ENCODE data around the gene TTC8.
"Not testable (repeated sequence)": the region's sequence is repeated elsewhere in the genome, so short reads cannot be mapped to it uniquely, and the experiment has no call there.

Gene TTC8

DNA sequence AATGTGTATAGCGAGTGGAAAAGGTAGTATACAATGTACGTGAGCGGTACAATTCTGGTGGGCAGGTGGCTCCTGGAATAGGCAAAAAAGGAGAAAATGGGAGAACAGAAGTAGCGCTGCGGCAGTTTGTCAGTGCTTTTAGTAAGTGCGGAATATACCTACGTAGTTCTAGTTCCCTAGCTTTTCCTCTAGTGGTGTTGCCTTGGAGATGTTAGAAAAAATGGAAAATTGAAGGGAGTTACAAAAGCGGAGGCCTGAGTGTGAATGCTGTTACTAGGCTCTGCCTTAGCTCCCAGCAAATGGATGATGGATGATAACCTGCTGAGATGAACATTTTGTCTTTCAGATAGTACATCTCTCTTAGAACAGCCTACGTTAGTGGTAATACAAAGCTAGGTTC, 1.1 kb downstream of the TTC8 start:
- DNase-seq: no peak

DNA sequence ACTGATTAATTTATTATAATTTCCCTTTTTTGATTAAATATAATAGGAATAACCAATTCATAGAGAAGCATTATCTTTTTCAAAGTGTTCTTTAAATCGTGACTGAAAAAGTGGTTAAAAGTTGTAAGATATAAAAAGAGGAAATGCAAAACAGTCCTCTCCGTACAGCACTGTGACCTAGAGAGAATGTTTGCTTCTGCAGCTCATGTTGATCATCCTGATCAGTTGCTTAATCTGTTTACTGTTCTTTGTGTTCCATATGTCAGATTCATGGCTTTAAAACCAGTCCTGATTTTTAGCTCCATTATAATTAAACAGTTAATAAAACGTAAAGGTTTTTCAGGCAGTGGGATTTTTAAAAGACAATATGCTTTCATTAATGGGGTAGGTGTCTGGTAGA, 4.7 kb downstream of the TTC8 start:
- DNase-seq: no peak

DNA sequence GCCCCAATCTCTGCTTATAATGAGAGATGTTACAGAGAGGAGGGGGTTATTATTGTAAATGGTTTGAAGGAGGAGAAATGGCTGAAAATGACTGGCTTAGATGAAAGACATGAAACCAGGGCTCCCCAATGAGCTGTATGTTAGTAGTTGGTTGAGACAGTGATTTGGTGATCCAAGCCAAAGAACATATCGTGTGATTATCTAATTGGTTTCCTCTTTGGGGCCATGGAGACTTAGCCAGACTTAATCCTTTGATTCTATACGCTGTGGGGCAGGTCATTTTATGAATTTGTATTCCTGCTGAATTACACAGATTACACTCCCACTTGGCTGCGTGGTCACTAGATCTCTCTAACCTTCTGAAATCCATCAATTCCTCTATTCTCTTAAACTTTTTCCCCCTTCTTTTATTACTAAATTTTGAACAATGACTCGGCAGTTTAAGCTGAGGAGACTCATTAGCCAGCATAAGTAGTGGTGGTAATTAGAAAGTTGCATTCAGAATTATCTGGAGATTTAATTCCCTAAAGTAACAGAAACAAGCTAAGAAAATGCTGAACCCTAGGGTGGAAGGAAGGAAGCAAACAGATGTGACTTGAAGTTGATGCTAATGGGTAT, 5.3 kb downstream of the TTC8 start:
- no peak for DNase-seq

DNA sequence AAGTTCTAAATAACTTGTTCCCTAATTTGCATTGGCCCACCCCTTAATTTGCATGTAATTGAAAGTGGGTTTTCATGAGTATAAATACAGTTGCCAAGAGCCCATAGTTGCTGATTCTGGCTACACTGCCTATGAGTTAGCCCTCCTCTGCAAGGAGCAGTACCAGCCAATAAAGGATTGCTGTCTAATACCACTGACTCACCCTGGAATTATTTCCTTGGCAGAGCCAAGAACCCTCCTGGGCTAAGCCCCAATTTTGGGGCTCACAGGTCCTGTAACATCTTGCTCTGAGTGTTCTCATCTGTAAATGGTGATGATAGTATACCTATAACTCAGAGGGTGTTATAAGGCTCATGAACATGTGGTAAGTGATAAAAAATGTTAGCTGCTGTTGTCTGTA, 6.8 kb downstream of the TTC8 start:
- DNase-seq: no peak

DNA sequence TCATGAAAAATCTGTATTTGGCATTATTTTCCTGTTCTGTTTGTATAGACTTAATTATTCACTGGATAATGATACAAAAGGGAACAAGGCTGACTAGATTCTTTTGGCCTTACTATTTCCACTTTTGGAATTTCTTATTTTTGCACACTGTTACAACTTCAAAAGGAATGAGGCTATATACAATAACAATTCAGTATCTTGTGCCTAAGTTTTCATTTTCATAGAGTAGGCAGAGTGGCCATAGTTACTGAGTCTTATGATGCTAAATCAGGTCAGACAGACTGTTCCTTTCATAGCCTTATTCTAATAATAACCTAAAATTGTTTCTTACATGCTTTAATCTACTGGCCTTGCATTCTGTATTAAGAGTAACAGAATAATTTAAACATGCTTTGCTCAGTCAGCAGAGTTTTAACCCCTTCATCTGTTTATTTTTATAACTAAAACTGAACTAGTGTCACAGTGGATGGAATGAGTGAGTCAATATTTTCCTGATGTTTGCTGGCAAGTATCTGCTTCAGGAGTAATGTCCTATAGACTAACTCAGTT, 10.5 kb downstream of the TTC8 start:
- no peak for DNase-seq

DNA sequence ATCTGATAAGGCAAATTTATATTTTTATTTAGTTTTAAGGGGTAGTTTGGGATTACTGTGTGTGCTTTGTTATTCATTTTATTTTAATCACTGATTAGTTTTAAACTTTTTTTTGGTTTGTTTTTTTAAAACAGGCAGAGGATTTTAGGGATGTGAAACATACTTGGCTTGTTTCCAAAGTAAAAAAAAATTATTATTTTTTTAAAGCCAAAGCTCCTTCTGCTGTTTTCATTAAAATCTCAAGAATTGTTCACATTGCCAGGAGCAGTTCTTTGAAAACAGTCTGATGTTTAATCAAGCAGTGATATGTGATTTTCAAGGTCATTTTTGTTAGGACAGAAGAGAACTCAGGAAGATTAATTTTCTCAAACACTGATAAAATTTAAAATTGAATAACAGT, 11.2 kb downstream of the TTC8 start:
- DNase-seq: no peak

DNA sequence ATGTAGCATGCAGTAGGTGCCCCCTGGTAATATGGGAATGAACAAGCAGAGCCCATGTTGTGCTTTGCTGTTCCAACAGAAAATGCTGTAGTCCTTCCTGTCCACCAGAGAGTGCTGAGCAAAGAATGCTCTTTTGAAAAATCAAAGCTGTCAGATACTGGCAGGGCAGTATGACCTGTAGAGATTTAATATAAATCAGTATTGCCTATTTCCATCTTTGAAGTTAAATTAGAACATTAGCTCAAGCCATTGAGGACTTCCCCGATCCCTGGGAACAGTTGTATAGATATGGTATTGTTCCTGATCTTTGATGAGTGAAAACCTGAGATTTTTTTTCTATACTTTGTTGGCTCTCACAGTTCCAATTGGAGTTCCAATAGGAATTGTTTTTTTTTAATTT, 13.0 kb downstream of the TTC8 start:
- DNase-seq: no peak

DNA sequence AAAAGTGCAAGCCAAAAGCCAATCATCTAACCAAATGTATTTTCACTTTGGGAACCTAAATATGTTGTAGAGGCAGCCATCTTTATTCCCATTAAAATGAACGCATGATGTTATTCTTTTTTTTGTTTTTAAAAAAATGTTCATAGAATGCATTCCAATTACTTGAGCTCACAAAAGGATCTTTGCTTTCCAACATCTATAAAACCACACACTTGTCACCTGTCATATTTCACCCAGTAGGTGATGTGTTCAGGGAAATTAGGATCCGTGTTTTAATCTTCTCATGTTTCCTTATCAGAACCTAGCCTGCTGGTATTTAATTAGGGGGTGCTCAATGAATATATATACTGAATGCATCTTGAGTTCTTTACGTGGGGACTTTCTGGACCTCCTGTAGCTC, 13.6 kb downstream of the TTC8 start:
- DNase-seq: no peak

DNA sequence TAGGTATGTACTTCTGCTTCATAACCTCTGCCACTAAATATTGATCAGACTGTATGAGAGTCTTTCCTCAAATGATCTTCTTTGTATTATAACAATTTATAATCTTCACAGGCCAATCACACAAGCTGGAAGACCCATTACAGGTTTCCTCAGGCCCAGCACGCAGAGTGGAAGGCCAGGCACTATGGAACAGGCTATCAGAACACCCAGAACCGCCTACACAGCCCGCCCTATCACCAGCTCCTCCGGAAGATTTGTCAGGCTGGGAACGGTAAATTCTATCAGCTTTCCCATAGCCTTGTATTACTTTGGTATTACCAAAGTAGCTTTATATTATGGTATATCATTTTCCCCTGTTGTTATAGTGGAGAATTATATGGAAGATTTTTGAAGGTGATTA, 16.5 kb downstream of the TTC8 start:
- no peak for DNase-seq

DNA sequence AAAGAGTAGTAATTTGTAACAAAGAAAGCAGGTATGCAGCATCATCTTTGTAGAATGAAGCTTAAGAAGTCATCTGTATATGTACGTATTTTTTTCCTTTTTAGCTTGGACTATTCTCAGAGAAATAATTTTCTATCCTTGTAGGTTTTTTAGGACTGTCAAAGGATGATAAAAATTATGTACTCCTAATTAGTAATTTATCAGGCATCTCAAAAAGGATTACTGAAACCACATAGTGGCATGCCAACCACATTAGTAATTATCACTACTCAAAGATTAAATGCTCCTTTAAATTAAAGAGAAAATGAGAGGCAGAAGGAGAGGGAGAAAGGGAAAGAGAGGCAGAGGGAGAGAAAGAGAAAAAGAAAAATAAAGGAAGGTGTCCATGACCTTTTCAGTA, 17.3 kb downstream of the TTC8 start:
- DNase-seq: no peak

DNA sequence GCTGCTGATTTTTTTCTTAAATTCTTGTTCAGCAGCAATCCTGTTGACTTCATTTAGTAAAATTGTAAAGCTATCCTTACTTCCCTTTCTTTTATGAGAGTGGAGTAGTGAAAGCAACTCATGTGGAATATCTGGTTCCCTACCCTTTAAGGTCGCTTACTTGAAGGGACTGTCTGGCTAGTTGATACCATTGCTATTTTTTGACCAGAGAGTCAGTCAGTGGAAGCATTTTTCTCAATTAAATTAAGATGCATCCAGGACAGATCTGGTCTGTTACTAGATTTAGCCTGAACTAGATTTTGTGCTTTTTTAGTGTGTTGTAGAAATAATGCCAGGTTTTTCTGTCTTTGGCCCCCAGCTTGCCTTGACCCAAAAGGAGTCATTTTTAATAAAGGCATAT, 18.0 kb downstream of the TTC8 start:
- DNase-seq: no peak

DNA sequence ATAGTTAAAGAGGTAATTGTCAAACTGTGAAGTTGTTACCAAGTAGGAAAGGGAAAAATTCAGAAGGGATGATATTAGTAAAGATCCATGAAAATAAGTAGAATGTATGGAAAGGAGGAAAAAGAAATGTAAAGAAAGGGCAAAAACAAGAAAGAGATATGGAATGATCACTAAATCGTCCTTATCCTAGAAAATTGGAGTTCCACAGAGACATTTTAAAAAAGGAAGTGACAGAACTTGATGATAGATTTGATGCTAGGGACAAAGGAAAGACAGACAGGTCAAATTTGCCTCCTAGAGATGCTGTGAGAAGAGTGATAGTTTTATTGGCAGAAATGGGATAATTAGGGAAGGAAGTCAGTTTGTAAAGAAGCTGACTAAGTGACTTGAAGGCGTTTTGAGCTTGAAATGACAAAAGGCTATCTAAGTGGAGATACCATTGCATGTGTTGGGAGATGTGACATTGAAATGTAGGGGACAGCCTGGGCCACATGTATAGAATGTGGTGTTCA, 20.6 kb downstream of the TTC8 start:
- no peak for DNase-seq

DNA sequence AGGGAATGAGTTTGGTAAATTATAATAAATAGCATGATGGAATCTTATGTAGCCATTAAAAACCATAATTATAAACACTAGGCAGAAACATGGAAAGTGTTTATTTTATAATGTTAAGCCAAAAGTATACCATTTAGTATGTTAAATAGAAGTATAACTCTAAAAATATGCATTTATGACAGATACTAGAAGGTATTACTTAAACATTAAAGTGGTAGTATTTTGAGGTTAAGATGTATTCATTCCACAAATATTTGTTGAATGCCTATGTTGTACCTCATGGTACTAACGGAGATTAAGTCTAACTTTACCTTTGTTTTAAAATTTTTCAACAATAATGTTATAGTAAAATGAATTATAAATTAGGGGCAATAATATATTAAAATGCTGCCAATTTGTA, 24.1 kb downstream of the TTC8 start:
- DNase-seq: no peak

DNA sequence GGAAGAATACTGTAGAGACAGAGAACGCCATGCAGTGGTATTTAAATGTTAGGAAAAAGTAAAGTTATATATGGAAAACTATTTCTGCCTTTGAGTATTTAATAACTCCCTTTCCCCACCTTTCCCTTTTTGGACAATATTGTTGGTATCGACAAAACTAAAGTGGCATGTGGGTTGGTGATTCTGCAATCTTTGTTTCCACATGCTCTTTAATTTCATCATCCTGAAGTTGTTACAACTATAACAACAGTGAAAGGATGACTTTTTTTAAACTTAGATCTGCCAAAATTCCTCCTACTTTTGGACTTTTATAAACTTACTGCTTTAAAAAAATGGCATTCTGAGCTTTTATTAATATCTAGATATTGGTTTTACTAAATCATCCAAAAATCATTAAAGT, 25.3 kb downstream of the TTC8 start:
- DNase-seq: no peak

DNA sequence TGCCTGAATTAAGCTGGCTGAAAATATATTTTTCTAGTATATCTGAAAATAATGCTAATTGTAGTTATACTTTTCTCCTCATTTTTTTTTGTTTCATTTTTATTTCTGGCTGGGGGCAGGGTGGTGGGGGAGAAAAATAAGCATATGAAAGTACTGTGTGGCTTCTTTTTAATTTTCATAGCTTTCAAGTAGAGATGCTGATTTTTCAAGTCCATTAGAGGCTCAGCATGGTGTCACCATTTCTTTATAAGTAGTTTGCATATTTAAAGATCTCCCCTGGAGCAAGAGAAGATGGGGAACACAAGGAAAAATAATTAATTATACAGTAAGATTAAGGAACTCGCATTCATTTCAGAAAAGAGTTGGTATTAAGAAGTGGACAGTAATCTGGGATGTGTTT, 27.1 kb downstream of the TTC8 start:
- no peak for DNase-seq

DNA sequence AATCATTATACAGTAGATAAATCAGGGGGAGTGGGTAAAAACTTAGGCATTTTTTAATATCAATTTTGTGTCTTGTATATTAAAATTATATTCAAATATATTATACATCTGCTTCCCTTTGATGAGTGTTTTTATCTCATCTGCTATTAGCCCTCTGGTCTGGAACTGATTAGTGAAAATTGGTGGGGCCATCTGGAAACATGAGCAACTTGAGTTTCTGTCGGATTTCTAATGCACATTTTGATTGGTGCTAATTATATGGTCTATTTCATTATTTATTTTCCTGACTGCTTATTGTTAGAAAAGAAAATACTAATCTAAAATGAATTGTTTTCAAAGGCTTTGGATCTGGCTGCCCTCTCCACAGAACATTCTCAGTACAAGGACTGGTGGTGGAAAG, 28.2 kb downstream of the TTC8 start:
- no peak for DNase-seq

DNA sequence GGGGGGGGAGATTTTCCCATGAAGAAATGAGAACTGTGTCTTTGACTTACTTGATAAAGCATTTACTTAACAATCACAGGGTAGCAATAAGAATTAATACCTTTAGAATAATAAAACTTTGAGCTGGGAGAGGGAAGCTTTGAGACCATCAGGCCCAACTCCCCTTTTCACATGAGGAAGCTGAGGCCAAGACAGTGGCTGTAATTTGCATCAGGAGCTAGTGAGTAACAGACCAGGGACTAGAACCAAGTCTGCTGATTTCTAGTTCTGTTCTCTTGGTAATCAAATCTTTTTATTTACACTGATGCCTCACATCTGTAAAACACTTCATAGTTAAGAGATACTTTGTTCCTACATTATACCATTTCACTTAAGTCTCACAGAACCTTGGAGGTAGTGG, 28.7 kb downstream of the TTC8 start:
- no peak for DNase-seq

DNA sequence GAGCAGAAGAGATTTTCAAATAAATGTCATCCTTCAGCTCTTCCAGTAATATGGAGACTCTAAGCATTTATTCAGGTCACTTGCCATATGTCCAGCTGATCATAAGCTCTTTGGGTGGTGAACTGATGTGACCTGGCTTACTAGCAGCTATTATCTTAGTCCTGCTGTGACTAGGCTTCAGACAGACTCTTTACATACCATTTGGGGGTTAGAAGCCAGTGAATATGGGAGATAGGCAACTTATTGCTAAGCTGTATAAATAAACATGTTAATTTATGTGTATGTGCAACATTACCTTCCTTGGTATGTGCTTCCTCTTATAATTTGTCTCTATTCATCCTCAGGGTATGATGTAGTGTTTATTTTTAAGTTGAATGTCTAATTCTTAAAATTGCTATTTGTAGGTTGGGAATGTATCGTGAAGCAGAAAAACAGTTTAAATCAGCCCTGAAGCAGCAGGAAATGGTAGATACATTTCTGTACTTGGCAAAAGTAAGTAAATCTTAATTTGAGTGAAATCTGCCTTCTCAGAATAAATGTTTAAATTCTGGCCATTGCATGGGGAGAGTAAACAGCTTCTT, 32.4 kb downstream of the TTC8 start:
- no peak for DNase-seq

DNA sequence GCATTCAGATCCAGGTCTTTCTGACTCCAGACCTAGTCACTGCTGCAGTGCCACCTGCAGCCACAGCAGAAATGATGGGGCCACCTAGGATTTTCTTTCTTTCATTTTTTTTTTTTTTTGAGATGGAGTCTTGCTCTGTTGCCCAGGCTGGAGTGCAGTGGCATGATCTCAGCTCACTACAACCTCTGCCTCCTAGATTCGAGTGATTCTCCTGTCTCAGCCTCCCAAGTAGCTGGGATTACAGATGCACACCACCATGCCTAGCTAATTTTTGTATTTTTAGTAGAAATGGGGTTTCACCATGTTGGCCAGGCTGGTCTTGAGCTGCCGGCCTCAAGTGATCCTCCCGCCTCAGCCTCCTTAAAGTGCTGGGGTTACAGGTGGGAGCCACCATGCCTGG, 33.4 kb downstream of the TTC8 start:
- DNase-seq: not testable (repeated sequence)

DNA sequence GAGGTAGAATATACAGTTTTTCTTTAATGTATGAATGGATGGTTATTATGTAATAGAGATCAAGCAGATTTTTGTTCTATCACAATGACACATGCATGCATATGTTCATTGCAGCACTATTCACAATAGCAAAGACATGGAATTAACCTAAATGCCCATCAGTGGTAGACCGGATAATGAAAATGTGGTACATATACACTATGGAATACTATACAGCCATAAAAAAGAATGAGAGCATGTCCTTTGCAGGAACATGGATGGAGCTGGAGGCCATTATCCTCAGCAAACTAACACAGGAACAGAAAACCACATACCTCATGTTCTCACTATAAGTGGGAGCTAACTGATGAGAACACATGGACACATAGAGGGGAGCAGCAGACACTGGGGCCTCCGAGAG, 34.7 kb downstream of the TTC8 start:
- DNase-seq: not testable (repeated sequence)

DNA sequence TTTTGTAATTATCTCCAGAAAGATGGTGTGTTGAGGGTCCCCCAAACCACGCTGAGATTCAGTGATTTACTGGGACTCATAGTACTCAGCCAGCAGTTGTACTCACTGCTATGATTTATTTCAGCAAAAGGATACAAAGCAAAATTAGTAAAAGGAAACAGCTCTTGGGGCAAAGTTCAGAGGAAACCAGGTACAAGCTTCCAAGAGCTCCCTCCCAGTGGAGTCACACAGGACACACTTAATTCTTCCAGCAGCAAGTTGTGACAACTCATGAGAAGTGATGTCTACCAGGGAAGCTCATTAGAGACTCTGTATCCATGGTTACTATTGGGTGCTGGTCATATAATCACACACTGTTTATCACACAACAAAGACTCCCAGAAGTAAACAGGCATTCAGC, 38.7 kb downstream of the TTC8 start:
- DNase-seq: no peak

DNA sequence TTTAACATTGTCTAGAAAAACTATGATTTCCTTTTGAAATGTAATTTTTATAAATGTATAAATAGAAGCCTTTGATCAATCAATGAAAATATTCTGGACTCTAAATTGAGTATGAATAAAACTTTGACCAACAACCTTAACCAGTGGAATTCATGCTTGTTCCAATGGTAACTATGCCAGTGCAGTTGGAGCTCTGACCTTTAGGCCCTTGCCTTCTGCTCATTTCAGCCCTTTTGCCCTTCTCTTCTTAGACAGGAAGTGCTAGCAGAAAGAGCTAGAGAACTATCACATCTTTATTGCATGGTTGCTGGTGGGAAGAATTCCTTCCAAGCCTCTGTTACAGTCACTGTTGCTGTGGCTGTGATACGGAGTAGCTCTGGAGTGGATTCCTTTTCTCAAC, 39.7 kb downstream of the TTC8 start:
- no peak for DNase-seq

DNA sequence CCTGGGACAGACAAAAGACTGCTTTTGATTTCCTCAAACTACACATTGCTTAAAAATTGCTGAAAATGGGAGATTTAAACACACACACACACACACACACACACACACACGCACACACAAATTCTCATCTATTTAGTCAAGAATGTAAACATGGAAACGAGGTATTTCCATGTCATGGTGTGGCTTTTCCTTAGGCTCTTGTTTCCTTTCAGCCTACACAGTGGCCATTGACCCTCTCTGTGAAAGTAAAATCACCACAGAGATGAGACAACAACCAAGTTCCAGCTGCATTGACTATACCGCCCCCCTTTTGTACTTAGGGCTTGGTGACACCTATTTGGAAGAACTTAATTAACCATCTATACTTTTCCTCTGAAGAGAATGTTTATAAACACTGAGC, 41.9 kb downstream of the TTC8 start:
- no peak for DNase-seq

DNA sequence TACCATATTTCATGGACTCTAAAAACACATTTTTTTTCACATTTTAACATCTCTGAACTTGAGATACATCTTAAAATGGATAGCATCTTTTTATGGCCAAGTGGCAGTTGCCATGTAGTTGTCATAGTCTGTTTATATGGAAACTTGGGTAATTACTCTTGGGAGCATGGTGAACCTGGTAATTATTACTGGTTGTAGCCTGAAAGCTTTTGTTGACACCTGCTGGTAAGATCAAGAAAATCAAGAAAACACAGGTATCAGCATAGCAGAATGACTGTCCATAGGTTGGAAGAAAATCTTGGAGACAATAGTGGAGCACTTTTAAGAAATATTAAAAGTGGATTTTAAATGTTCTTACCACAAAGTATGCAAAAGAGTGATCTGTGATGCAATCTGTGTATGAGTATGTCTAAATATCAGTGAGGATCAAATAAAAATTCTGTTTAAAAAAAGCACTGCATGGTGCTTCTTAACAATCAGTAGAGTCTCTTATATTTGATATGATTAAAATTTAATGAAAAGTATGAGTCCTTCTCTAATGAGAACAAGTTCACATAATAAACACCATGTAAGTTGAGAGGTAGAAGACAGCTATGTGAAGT, 44.2 kb downstream of the TTC8 start:
- DNase-seq: no peak

DNA sequence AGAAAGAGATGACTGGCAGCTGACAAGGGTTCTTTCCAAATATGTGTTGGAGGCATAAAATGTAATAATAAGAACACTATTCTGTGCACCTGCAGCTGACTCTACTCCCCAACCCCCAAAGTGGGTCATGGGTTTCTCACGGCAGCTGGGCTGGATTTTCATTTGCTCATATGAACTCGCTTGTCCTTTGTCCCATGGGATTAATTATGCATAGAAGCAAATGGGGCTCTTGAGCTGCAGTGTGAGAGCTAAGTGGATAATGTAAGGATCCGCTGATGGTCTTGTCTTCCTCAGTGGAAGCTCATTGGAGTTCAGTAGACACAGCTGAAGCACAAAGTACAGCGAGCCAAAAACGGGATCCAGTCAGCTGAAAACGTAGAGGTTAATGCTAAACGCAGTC, 46.3 kb downstream of the TTC8 start:
- DNase-seq: no peak

All from activated naive CD4-positive, alpha-beta T cell treated with Interleukin-2 at 50 U/mL for 16 hours (primary cell).